PC-9 (cell line): ENCODE measurements around the gene LCP1. TPM values are rescaled to one million over a fixed set of nuclear protein-coding genes. Genes with fewer than 3 reads are reported as not detected.

Experiments used
- BruUV-seq: library from RNA; stranded (reverse); fragments of 400-500 nt; replicated peaks from 2 replicates; lab custom pipeline; 2021; lab: Mats Ljungman, UMichigan
- CTCF ChIA-PET: fragments of 300-600 bp; sonication (Branson Sonifier 250); formaldehyde crosslinking; loops from one replicate; lab custom pipeline; 2022; ENCODE audit warnings: antibody characterized with exemption; lab: Charles Lee
- POLR2A ChIA-PET: fragments of 300-600 bp; sonication (Branson Sonifier 250); formaldehyde crosslinking; loops from one replicate; lab custom pipeline; 2022; ENCODE audit warnings: antibody characterized with exemption; ENCODE audit not compliant: unreplicated experiment; lab: Charles Lee
- DNase-seq, 2 experiments: peaks; one replicate each; pipeline versions ENCODE4 v3.0.0 to v3.0.0-alpha.2; 2015 to 2022; ENCODE audit warnings: mixed read lengths in 1 of 2
- H2AFZ ChIP-seq: fragments of 200-600 bp; sonication (generic); 2 replicates; pipeline ENCODE4 v1.8.1; 2017; ENCODE audit warnings: antibody characterized with exemption
- H3F3A ChIP-seq: fragments of 200-600 bp; sonication (generic); 2 replicates; pipeline ENCODE4 v1.8.1; 2017; ENCODE audit warnings: antibody characterized with exemption, mild to moderate bottlenecking, low read depth; ENCODE audit not compliant: insufficient read depth
- H3K27ac ChIP-seq: fragments of 200-600 bp; sonication (generic); 2 replicates; pipeline ENCODE4 v1.6.1; 2016; ENCODE audit warnings: mixed run types
- H3K27me3 ChIP-seq: fragments of 200-600 bp; sonication (generic); 2 replicates; pipeline ENCODE4 v1.6.1; 2016; ENCODE audit warnings: low read depth, mixed run types; ENCODE audit not compliant: insufficient read depth
- H3K36me3 ChIP-seq: fragments of 200-600 bp; sonication (generic); 2 replicates; pipeline ENCODE4 v1.6.1; 2016; ENCODE audit warnings: low read depth, mixed run types
- H3K4me1 ChIP-seq: fragments of 200-600 bp; sonication (generic); replicated peaks from 2 replicates; pipeline ENCODE4 v1.6.1; 2016; ENCODE audit warnings: mixed run types; ENCODE audit not compliant: insufficient read depth
- H3K4me2 ChIP-seq: fragments of 200-600 bp; sonication (generic); 2 replicates; pipeline ENCODE4 v1.6.1; 2017; ENCODE audit warnings: mixed run types
- H3K4me3 ChIP-seq: fragments of 200-600 bp; sonication (generic); 2 replicates; pipeline ENCODE4 v1.6.1; 2016; ENCODE audit warnings: mixed run types
- H3K79me2 ChIP-seq: fragments of 200-600 bp; sonication (generic); 2 replicates; pipeline ENCODE4 v1.6.1; 2017; ENCODE audit warnings: low read depth, mixed run types
- H3K9me2 ChIP-seq: fragments of 200-600 bp; sonication (generic); 2 replicates; pipeline ENCODE4 v1.8.1; 2017; ENCODE audit warnings: mild to moderate bottlenecking; ENCODE audit not compliant: insufficient read depth
- H3K9me3 ChIP-seq: fragments of 200-600 bp; sonication (generic); 2 replicates; pipeline ENCODE4 v1.8.1; 2016; ENCODE audit warnings: low read depth; ENCODE audit not compliant: insufficient read depth
- H4K20me1 ChIP-seq: fragments of 200-600 bp; sonication (generic); 2 replicates; pipeline ENCODE4 v1.8.1; 2017; ENCODE audit not compliant: insufficient read depth
- EZH2 ChIP-seq: fragments of 200-600 bp; sonication (generic); IDR thresholded peaks from 2 replicates; pipeline ENCODE4 v1.8.0; 2017; ENCODE audit warnings: antibody characterized with exemption, low read depth
- intact Hi-C: fragments of 100-400 bp; cut with micrococcal nuclease; formaldehyde crosslinking; loops from one replicate; pipeline ENCODE4 v1.10.0; 2022; ENCODE audit not compliant: unreplicated experiment
- total RNA-seq: library from RNA; stranded (reverse); gene quantifications from 2 replicates; pipeline ENCODE4 v1.2.3, GENCODE V29; 2021
- TF ChIP-seq, protein P1 (sequence below): fragments of 200-600 bp; sonication (generic); conservative IDR thresholded peaks from 2 replicates; pipeline ENCODE4 v1.6.1; 2017; ENCODE audit warnings: mixed run types, antibody characterized with exemption, mild to moderate bottlenecking, moderate library complexity

The LCP1 gene
- total RNA-seq, 1 experiment from 2014 or later, result 197 TPM

DNA sequence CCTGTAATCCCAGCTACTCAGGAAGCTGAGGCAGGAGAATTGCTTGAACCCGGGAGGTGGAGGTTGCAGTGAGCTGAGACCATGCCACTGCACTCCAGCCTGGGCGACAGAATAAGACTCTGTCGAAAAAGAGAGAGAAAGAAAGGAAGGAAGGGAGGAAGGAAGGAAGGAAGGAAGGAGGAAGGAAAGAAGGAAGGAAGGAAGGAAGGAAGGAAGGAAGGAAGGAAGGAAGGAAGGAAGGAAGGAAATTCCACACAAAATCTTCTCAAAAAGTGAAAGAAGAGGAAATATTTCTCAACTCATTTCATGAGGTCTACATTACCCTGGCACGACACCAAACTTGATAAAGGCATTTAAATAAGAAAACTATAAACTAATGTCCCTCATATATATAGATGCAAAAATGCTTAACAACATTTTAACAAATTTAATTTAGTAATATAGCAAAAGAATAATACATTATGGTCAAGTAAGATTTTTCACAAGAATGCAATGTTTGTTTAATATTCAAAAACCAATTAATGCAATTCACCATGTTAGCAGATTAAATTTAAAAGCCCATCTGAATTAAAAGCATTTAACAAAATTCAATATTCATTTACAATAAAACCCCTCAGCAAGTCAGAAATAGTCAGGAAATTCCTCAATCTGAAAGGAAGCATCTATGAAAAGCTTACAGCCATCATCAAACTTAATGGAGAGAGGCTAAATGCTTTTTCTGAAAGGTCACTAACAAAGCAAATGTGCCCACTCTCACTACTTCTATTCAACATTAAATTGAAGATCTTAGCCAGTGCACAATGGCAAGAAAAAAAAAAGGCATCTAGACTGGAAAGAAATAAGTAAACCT lies 65.1 kb downstream of the LCP1 start:
- no peak for TF ChIP-seq EZH2

DNA sequence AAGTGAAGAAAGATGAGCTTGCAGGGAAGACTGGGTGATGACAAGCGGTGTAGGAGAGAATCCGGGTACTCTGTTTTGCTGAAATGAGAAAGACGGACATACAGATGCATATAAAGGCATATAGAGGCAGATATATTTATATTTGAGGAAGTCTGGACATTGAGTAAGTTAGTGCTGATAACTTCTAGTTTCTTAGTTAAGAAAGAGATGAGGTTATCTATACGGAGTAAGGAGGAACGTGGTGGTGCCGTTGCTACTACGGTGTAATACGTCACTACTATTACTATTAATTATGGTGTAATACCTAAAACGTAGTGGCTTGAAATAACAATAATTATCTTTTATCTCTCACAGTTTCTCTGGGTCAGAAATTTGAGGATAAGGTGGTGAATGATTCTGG lies 67.4 kb downstream of the LCP1 start:
- no peak overlapping the region for H3K4me2 ChIP-seq
- ChIA-PET CTCF (no interaction called here), POLR2A (no interaction called here)
- no peaks in the 10 kb centered on the region for H3K9me3 ChIP-seq
- no peak overlapping the region for H2AFZ ChIP-seq
- no TSS peak for BruUV-seq
- H3K79me2 ChIP-seq, result no peaks in the 10 kb centered on the region
- no peak overlapping the region for H3K27ac ChIP-seq
- no peak for DNase-seq
- no peaks in the 10 kb centered on the region for H3F3A ChIP-seq
- H3K27me3 ChIP-seq, result no peaks in the 10 kb centered on the region
- no peaks in the 10 kb centered on the region for H3K36me3 ChIP-seq
- H3K4me3 ChIP-seq, result no peak overlapping the region
- no peaks in the 10 kb centered on the region for H3K9me2 ChIP-seq
- H3K4me1 ChIP-seq, result no peaks in the 10 kb centered on the region
- no peaks in the 10 kb centered on the region for H4K20me1 ChIP-seq
- TF ChIP-seq, protein P1, sequence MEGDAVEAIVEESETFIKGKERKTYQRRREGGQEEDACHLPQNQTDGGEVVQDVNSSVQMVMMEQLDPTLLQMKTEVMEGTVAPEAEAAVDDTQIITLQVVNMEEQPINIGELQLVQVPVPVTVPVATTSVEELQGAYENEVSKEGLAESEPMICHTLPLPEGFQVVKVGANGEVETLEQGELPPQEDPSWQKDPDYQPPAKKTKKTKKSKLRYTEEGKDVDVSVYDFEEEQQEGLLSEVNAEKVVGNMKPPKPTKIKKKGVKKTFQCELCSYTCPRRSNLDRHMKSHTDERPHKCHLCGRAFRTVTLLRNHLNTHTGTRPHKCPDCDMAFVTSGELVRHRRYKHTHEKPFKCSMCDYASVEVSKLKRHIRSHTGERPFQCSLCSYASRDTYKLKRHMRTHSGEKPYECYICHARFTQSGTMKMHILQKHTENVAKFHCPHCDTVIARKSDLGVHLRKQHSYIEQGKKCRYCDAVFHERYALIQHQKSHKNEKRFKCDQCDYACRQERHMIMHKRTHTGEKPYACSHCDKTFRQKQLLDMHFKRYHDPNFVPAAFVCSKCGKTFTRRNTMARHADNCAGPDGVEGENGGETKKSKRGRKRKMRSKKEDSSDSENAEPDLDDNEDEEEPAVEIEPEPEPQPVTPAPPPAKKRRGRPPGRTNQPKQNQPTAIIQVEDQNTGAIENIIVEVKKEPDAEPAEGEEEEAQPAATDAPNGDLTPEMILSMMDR, result no peak
- no peak for TF ChIP-seq EZH2
- intact Hi-C loops, result no loop called here

More for the DNA sequence above, 65.1 kb downstream of the LCP1 start:
- no peak overlapping the region for H3K4me2 ChIP-seq
- no peaks in the 10 kb centered on the region for H3K9me2 ChIP-seq
- H3K27me3 ChIP-seq, result no peaks in the 10 kb centered on the region
- no peak overlapping the region for H3K27ac ChIP-seq
- no TSS peak for BruUV-seq
- no peaks in the 10 kb centered on the region for H4K20me1 ChIP-seq
- intact Hi-C loops, result no loop called here
- POLR2A ChIA-PET, result no interaction called here
- no peaks in the 10 kb centered on the region for H3K36me3 ChIP-seq
- H3K79me2 ChIP-seq, result no peaks in the 10 kb centered on the region
- CTCF ChIA-PET, result no interaction called here
- no peak overlapping the region for H3K4me3 ChIP-seq
- peaks cover 8% of the 10 kb centered on the region for H3K4me1 ChIP-seq
- no peak overlapping the region for H2AFZ ChIP-seq
- no peak for DNase-seq
- no peaks in the 10 kb centered on the region for H3K9me3 ChIP-seq
- H3F3A ChIP-seq, result no peaks in the 10 kb centered on the region

DNA sequence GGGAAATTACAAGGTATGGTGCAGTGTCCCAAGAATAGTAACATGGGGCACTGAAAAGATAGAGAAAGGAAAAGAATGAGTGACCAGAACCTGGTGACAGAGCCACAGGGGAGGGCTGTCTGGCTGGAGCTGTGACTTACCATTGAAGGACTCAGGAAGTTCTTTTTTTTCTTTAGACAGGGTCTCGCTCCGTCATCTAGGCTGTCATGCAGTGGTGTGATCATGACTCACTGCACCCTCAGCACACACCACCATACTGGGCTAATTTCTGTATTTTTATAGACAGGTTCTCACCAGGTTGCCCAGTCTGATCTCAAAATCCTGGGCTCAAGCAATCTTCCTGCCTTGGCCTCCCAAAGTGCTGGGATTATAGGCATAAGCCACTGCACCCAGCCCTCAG lies 68.4 kb downstream of the LCP1 start:
- ChIA-PET POLR2A (no interaction called here), CTCF (no interaction called here)
- Histone ChIP-seq H3K4me3 (no peak overlapping the region), H4K20me1 (no peaks in the 10 kb centered on the region), H3K4me2 (no peak overlapping the region), H3K27me3 (no peaks in the 10 kb centered on the region), H3K79me2 (no peaks in the 10 kb centered on the region), H2AFZ (no peak overlapping the region), H3F3A (no peaks in the 10 kb centered on the region), H3K9me3 (no peaks in the 10 kb centered on the region), H3K9me2 (no peaks in the 10 kb centered on the region), H3K4me1 (no peaks in the 10 kb centered on the region), H3K36me3 (no peaks in the 10 kb centered on the region), H3K27ac (no peak overlapping the region)
- intact Hi-C loops, result no loop called here
- TF ChIP-seq, protein P1, result no peak
- no peak for TF ChIP-seq EZH2
- no TSS peak for BruUV-seq
- DNase-seq, result peak in 1 of 2 experiments; percentile 11
